Measurements from ENCODE around the gene GRAMD1B.

GRCh38 chr11:123521930-123522329 lies 91.9 kb downstream of the GRAMD1B start:
- no peak for TF ChIP-seq CTCF (IDR thresholded peaks at IDR 0.05)
- TF ChIP-seq POLR2AphosphoS5 (IDR thresholded peaks at IDR 0.05), result no peak
- TF ChIP-seq EP300 (IDR thresholded peaks at IDR 0.05), result no peak
